ENCODE measurements around the gene TMEM19.
"Not testable (repeated sequence)": the region's sequence is repeated elsewhere in the genome, so short reads cannot be mapped to it uniquely, and the experiment has no call there.

The TMEM19 gene

DNA sequence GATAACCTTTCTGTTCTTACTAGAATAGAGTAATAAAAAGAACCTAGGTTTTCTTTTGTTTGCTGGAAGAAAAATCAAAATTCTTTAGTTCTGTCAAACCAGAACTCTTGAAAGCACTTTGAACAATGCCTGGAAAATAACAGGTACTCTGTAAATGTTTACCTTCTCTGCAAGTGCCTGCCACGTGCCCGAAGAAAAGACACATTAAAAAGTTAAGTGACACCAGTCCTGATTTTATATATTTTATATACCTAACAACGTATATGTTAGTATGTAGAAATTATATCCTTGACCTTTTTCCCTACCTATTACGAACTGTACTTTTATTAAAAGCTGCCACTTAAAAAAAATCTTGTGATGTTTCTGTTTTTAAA lies 20.8 kb upstream of the TMEM19 start:
- H3K4me1 ChIP-seq (ENCODE audit: control insufficient read depth, insufficient read depth, low read length), result no peaks in the 10 kb centered on the region

DNA sequence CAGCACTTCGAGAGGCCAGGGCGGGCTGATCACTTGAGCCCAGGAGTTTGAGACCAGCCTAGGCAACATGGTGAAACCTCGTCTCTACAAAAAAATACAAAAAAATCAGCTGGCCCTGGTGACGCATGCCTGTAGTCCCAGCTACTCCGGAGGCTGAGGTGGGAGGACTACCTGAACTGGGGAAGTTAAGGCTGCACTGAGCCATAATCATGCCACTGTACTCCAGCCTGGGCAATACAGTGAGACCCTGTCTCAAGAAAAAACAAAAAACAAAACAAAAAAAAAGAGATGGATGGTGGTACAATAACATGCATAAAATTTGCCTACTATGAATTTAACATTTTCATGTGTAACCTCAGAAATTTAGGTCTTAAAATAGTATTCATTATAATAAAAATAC lies 19.6 kb upstream of the TMEM19 start:
- Histone ChIP-seq H3K9me3 (ENCODE audit: control insufficient read depth in 2 of 2, low read length in 2 of 2) (no peaks in the 10 kb centered on the region), H3K27ac (ENCODE audit: low read length) (no peak overlapping the region), H3K9ac (ENCODE audit: low read length in 2 of 2) (no peak overlapping the region), H3K27me3 (ENCODE audit: control insufficient read depth in 1 of 2, insufficient read depth in 2 of 2, low read length in 2 of 2) (no peaks in the 10 kb centered on the region), H3K36me3 (ENCODE audit: control insufficient read depth in 2 of 2, insufficient read depth in 2 of 2, low read length in 2 of 2) (no peaks in the 10 kb centered on the region), H3K4me3 (ENCODE audit: low read length in 2 of 2) (no peak overlapping the region), H3K4me1 (ENCODE audit: control insufficient read depth, insufficient read depth, low read length) (no peaks in the 10 kb centered on the region)

More for the DNA sequence above, 20.8 kb upstream of the TMEM19 start:
- no peaks in the 10 kb centered on the region for H3K36me3 ChIP-seq (ENCODE audit: control insufficient read depth in 2 of 2, insufficient read depth in 2 of 2, low read length in 2 of 2)
- peak overlapping the region; percentile 90 for H3K27ac ChIP-seq (ENCODE audit: low read length)
- peak overlapping the region; percentile 95 to 98 for H3K4me3 ChIP-seq (ENCODE audit: low read length in 2 of 2)
- no peaks in the 10 kb centered on the region for H3K9me3 ChIP-seq (ENCODE audit: control insufficient read depth in 2 of 2, low read length in 2 of 2)
- no peaks in the 10 kb centered on the region for H3K27me3 ChIP-seq (ENCODE audit: control insufficient read depth in 1 of 2, insufficient read depth in 2 of 2, low read length in 2 of 2)
- H3K9ac ChIP-seq (ENCODE audit: low read length in 2 of 2), result peak overlapping the region; percentile 92 to 98

DNA sequence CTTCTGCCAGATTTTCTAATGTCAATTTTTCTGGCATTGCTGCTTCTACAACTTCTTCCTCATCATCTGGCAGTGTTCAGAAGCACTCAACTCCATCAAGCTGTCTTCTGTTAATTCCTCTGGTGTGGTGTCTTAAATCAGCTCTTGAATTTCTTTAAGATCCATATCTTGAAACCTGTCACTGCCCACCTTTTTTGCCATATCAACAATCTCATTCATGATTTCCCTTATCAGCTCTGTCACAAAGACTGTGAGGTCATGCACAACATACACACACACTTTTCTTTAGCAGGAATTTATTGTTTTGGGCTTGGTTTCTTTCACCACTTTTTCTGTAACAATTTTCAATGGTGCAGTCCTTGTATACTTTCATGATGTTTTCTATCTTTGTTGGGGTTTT lies 14.6 kb upstream of the TMEM19 start:
- no peak overlapping the region for H3K27ac ChIP-seq (ENCODE audit: low read length)
- no peaks in the 10 kb centered on the region for H3K4me1 ChIP-seq (ENCODE audit: control insufficient read depth, insufficient read depth, low read length)
- H3K4me3 ChIP-seq (ENCODE audit: low read length in 2 of 2), result no peak overlapping the region
- H3K9me3 ChIP-seq (ENCODE audit: control insufficient read depth in 2 of 2, low read length in 2 of 2), result no peaks in the 10 kb centered on the region
- H3K9ac ChIP-seq (ENCODE audit: low read length in 2 of 2), result no peak overlapping the region
- H3K27me3 ChIP-seq (ENCODE audit: control insufficient read depth in 1 of 2, insufficient read depth in 2 of 2, low read length in 2 of 2), result no peaks in the 10 kb centered on the region
- H3K36me3 ChIP-seq (ENCODE audit: control insufficient read depth in 2 of 2, insufficient read depth in 2 of 2, low read length in 2 of 2), result no peaks in the 10 kb centered on the region

DNA sequence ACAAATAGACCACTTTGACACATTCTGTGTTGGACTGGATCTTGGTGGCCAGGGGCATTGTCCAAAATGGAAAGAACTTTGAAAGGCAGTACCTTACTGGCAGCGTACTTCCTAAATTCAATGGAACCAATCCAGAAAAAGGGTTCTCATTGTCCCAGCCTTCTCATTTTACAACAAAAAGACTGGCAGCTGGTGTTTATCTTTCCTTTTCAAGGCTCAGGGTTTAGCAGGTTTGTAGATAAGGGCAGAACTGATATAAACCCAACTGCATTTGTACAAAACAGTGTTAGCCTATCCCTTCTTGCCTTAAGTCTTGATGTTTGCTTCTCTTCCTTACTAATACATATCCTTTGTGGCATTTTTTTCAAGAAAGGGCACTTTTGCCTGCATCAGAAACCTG lies 14.1 kb upstream of the TMEM19 start:
- Histone ChIP-seq H3K4me1 (ENCODE audit: control insufficient read depth, insufficient read depth, low read length) (no peaks in the 10 kb centered on the region), H3K27me3 (ENCODE audit: control insufficient read depth in 1 of 2, insufficient read depth in 2 of 2, low read length in 2 of 2) (no peaks in the 10 kb centered on the region), H3K27ac (ENCODE audit: low read length) (no peak overlapping the region), H3K9ac (ENCODE audit: low read length in 2 of 2) (no peak overlapping the region), H3K4me3 (ENCODE audit: low read length in 2 of 2) (no peak overlapping the region), H3K9me3 (ENCODE audit: control insufficient read depth in 2 of 2, low read length in 2 of 2) (no peaks in the 10 kb centered on the region), H3K36me3 (ENCODE audit: control insufficient read depth in 2 of 2, insufficient read depth in 2 of 2, low read length in 2 of 2) (no peaks in the 10 kb centered on the region)

DNA sequence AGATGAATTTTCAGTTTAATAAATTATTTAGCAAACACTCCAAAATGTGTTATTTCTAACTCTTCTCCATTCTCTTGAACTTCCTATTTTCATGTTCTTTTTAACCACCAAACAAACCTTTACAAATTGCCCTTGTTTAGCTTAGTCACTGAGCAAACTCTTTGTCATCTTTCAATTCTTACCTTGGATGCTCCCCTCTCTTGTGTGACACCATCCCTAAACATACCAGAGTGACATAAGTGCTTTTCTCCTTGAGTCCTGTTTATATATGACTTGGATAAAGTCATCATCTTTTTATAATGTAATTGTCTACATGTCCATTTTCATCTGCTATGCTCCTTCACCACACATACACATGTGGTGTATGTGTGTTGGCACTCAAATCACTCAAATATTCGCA lies 3.4 kb upstream of the TMEM19 start:
- Histone ChIP-seq H3K4me1 (ENCODE audit: control insufficient read depth, insufficient read depth, low read length) (no peaks in the 10 kb centered on the region), H3K9me3 (ENCODE audit: control insufficient read depth in 2 of 2, low read length in 2 of 2) (no peaks in the 10 kb centered on the region), H3K4me3 (ENCODE audit: low read length in 2 of 2) (no peak overlapping the region), H3K27me3 (ENCODE audit: control insufficient read depth in 1 of 2, insufficient read depth in 2 of 2, low read length in 2 of 2) (no peaks in the 10 kb centered on the region), H3K27ac (ENCODE audit: low read length) (no peak overlapping the region), H3K9ac (ENCODE audit: low read length in 2 of 2) (no peak overlapping the region), H3K36me3 (ENCODE audit: control insufficient read depth in 2 of 2, insufficient read depth in 2 of 2, low read length in 2 of 2) (no peaks in the 10 kb centered on the region)

DNA sequence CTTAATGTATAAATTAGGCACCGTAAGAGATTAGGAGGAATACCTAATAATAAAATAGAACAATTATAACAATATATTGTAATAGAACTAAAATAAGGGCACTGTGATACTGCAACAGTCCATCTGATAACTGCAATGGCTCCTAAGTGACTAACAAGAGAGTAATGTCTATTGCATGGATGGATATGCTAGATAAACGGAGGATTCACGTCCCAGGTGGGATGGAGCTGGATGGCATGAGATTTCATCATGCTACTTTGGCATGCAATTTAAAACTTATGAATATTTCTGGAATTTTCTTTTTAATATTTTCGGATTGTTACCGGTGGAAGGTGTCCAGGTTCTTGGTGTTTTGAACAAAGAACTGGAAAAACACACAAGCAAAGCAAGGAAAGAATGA lies 2.2 kb upstream of the TMEM19 start:
- H3K27me3 ChIP-seq (ENCODE audit: control insufficient read depth in 1 of 2, insufficient read depth in 2 of 2, low read length in 2 of 2), result no peaks in the 10 kb centered on the region
- no peaks in the 10 kb centered on the region for H3K4me1 ChIP-seq (ENCODE audit: control insufficient read depth, insufficient read depth, low read length)
- no peak overlapping the region for H3K9ac ChIP-seq (ENCODE audit: low read length in 2 of 2)
- no peaks in the 10 kb centered on the region for H3K9me3 ChIP-seq (ENCODE audit: control insufficient read depth in 2 of 2, low read length in 2 of 2)
- no peak overlapping the region for H3K27ac ChIP-seq (ENCODE audit: low read length)
- no peaks in the 10 kb centered on the region for H3K36me3 ChIP-seq (ENCODE audit: control insufficient read depth in 2 of 2, insufficient read depth in 2 of 2, low read length in 2 of 2)
- no peak overlapping the region for H3K4me3 ChIP-seq (ENCODE audit: low read length in 2 of 2)

DNA sequence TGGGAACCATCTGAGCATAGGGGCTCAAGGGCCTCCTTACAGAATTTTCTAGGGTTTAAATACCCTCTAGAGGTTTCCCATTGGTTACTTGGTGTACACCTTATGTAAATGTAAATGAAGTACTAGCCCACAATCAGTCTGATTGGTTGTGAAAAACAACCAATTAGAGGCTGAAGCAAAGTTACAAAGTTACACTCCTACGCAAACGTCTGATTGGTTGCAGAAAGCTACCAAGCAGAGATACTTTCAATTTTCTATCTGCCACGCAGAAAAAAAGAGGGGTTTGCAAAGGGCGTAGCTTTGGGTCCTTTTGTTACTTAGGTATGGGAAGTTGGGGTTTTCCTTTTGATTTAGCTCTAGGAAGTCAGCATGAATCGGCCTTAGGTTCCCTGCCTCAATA lies 1.8 kb upstream of the TMEM19 start:
- H3K9me3 ChIP-seq (ENCODE audit: control insufficient read depth in 2 of 2, low read length in 2 of 2), result no peaks in the 10 kb centered on the region
- no peaks in the 10 kb centered on the region for H3K27me3 ChIP-seq (ENCODE audit: control insufficient read depth in 1 of 2, insufficient read depth in 2 of 2, low read length in 2 of 2)
- H3K27ac ChIP-seq (ENCODE audit: low read length), result no peak overlapping the region
- no peaks in the 10 kb centered on the region for H3K4me1 ChIP-seq (ENCODE audit: control insufficient read depth, insufficient read depth, low read length)
- H3K9ac ChIP-seq (ENCODE audit: low read length in 2 of 2), result no peak overlapping the region
- no peak overlapping the region for H3K4me3 ChIP-seq (ENCODE audit: low read length in 2 of 2)
- H3K36me3 ChIP-seq (ENCODE audit: control insufficient read depth in 2 of 2, insufficient read depth in 2 of 2, low read length in 2 of 2), result no peaks in the 10 kb centered on the region

DNA sequence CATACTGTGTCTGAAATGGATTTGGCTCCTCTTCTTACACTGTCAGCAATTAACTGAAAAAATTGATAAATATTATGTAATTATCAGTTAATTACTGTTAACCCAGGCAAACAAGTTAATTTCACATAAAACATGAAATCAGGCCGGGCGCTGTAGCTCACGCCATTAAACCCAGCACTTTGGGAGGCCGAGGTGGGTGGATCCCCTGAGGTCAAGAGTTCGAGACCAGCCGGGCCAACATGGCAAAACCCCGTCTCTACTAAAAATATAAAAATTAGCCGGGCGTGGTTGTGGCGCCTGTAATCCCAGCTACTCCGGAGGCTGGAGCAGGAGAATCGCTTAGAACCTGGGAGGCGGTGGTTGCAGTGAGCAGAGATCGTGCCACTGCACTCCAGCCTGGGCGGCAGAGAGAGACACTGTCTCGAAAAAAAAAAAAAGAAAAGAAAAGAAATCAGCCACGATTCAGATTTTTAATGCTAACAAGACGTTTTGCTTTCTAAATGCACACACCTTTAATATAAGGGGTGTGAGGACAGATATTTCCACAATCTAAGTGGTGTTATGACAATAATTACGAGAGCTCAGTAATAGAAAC lies 473 bp upstream of the TMEM19 start:
- no peaks in the 10 kb centered on the region for H3K27me3 ChIP-seq (ENCODE audit: control insufficient read depth in 1 of 2, insufficient read depth in 2 of 2, low read length in 2 of 2)
- peak overlapping the region; percentile 26 for H3K27ac ChIP-seq (ENCODE audit: low read length)
- H3K9me3 ChIP-seq (ENCODE audit: control insufficient read depth in 2 of 2, low read length in 2 of 2), result no peaks in the 10 kb centered on the region
- peak overlapping the region; percentile 83 to 88 for H3K4me3 ChIP-seq (ENCODE audit: low read length in 2 of 2)
- H3K36me3 ChIP-seq (ENCODE audit: control insufficient read depth in 2 of 2, insufficient read depth in 2 of 2, low read length in 2 of 2), result no peaks in the 10 kb centered on the region
- peak overlapping the region; percentile 30 to 67 for H3K9ac ChIP-seq (ENCODE audit: low read length in 2 of 2)
- H3K4me1 ChIP-seq (ENCODE audit: control insufficient read depth, insufficient read depth, low read length), result no peaks in the 10 kb centered on the region

DNA sequence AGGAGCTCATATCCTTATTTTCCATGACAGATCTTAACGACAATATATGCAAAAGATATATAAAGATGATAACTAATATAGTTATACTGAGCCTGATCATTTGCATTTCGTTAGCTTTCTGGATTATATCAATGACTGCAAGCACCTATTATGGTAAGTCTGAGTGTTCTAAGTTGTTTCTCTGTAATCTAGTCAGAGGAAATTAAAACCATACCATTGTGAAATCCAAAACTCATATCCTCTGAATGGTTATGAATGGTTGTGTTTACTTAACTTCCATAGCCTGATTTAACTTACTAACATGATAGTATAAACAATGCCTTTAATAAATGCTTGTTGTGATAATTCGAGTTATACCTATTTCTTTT lies 760 bp downstream of the TMEM19 start:
- H3K36me3 ChIP-seq (ENCODE audit: control insufficient read depth in 2 of 2, insufficient read depth in 2 of 2, low read length in 2 of 2), result no peaks in the 10 kb centered on the region
- no peaks in the 10 kb centered on the region for H3K4me1 ChIP-seq (ENCODE audit: control insufficient read depth, insufficient read depth, low read length)
- H3K27ac ChIP-seq (ENCODE audit: low read length), result peak overlapping the region; percentile 26

DNA sequence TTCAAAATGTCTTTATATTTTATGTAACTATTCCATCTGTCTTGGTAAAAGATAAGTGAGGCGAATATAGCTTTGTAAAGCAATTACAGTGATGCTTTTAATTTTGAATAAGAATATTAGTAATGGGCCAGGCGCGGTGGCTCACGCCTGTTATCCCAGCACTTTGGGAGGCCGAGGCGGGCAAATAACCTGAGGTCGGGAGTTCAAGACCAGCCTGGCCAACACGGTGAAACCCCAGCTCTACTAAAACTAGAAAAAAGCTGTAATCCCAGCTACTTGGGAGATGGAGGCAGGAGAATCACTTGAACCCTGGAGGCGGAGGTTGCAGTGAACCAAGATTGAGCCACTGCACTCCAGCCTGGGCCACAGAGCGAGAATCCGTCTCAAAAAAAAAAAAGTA lies 1.3 kb downstream of the TMEM19 start:
- not testable (repeated sequence) for H3K27me3 ChIP-seq (ENCODE audit: control insufficient read depth in 1 of 2, insufficient read depth in 2 of 2, low read length in 2 of 2); H3K27ac ChIP-seq (ENCODE audit: low read length); H3K9ac ChIP-seq (ENCODE audit: low read length in 2 of 2); H3K9me3 ChIP-seq (ENCODE audit: control insufficient read depth in 2 of 2, low read length in 2 of 2); H3K4me1 ChIP-seq (ENCODE audit: control insufficient read depth, insufficient read depth, low read length); H3K36me3 ChIP-seq (ENCODE audit: control insufficient read depth in 2 of 2, insufficient read depth in 2 of 2, low read length in 2 of 2)
- H3K4me3 ChIP-seq (ENCODE audit: low read length in 2 of 2), result peak overlapping the region; percentile 83 to 88

More for the DNA sequence above, 760 bp downstream of the TMEM19 start:
- no peaks in the 10 kb centered on the region for H3K9me3 ChIP-seq (ENCODE audit: control insufficient read depth in 2 of 2, low read length in 2 of 2)
- H3K27me3 ChIP-seq (ENCODE audit: control insufficient read depth in 1 of 2, insufficient read depth in 2 of 2, low read length in 2 of 2), result no peaks in the 10 kb centered on the region
- peak overlapping the region; percentile 83 to 88 for H3K4me3 ChIP-seq (ENCODE audit: low read length in 2 of 2)
- H3K9ac ChIP-seq (ENCODE audit: low read length in 2 of 2), result peak overlapping the region; percentile 55 to 67

DNA sequence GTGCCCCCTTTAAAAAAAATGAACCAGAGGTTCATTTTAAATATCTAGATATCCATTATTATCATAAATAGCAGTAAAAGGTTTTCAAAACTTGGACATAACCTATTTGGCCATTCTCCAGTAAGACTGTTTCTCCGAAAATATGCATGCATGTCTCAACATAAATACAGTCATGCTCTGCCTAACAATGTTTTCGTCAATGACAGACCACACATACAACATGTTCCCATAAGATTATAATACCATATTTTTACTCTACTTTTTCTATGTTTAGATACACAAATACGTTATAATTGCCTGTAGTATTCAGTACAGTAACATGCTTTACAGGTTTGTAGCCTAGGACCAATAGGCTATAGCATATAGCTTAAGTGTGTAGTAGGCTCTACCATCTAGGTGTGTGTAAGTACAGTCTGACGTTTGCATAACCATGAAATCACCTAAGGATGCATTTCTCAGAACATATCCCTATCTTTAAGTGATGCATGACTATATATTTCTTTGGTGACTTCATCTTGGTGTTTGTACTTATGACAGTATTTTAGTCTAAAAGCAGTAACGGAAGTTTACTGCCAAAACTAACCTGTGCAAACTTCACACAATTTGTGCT lies 3.2 kb downstream of the TMEM19 start:
- Histone ChIP-seq H3K9me3 (ENCODE audit: control insufficient read depth in 2 of 2, low read length in 2 of 2) (no peaks in the 10 kb centered on the region), H3K9ac (ENCODE audit: low read length in 2 of 2) (no peak overlapping the region), H3K27me3 (ENCODE audit: control insufficient read depth in 1 of 2, insufficient read depth in 2 of 2, low read length in 2 of 2) (no peaks in the 10 kb centered on the region), H3K4me3 (ENCODE audit: low read length in 2 of 2) (no peak overlapping the region), H3K4me1 (ENCODE audit: control insufficient read depth, insufficient read depth, low read length) (no peaks in the 10 kb centered on the region), H3K36me3 (ENCODE audit: control insufficient read depth in 2 of 2, insufficient read depth in 2 of 2, low read length in 2 of 2) (no peaks in the 10 kb centered on the region), H3K27ac (ENCODE audit: low read length) (no peak overlapping the region)

All from stomach smooth muscle (tissue), 2 donors.